ENCODE measurements around the gene VAMP5.

- TF ChIP-seq CTCF (IDR thresholded peaks at IDR 0.05 in 8 of 11, conservative IDR thresholded peaks at IDR 0.05 in 3 of 11) (peak in 7 of 11 experiments; percentile 26 to 71 (median 61)), POLR2A (IDR thresholded peaks at IDR 0.05) (peak in 2 of 3 donors; percentile 46 to 92), POLR2AphosphoS5 (IDR thresholded peaks at IDR 0.05) (peak; percentile 83 to 90 (median 88))
These were observed 18.4 kb downstream of the VAMP5 start, which contains the start of gene TMEM150A for GRCh38 chr2:85602476-85603234.

Measured in spleen (tissue), 7 donors.